GM12875 (cell line): Measurements from ENCODE around the gene LRIT2.

ENCODE experiments used
- H3K4me3 ChIP-seq: one replicate; pipeline ENCODE4 v1.5.1; 2011; ENCODE audit warnings: low read depth, low read length, control low read depth
- TF ChIP-seq, protein P1 (sequence below): IDR thresholded peaks from 2 replicates; pipeline ENCODE4 v1.5.1; 2011; ENCODE audit warnings: low read depth, mild to moderate bottlenecking, control low read depth, inconsistent platforms, low read length, moderate library complexity, borderline replicate concordance; ENCODE audit not compliant: insufficient read depth

Gene LRIT2

DNA sequence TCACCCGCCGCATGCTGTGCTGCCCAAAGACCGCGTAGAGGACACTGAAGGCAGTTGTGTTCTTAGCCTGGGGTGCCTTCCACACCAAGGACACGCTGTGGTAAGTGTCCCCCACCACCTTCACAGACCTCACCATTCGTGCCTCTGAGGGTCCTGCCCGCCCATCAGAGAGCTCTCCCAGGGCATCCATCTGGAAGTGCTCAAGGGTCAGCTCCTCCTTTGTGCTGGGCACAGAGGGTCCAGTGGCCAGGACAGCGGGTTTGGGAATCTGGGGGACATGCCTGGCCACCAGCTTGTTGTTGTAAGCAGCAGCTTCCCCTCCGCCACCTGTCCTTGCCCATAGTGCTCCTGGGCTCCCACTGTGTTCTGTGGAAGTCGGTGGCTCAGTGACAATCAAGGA lies 7.0 kb upstream of the LRIT2 start:
- TF ChIP-seq, protein P1, sequence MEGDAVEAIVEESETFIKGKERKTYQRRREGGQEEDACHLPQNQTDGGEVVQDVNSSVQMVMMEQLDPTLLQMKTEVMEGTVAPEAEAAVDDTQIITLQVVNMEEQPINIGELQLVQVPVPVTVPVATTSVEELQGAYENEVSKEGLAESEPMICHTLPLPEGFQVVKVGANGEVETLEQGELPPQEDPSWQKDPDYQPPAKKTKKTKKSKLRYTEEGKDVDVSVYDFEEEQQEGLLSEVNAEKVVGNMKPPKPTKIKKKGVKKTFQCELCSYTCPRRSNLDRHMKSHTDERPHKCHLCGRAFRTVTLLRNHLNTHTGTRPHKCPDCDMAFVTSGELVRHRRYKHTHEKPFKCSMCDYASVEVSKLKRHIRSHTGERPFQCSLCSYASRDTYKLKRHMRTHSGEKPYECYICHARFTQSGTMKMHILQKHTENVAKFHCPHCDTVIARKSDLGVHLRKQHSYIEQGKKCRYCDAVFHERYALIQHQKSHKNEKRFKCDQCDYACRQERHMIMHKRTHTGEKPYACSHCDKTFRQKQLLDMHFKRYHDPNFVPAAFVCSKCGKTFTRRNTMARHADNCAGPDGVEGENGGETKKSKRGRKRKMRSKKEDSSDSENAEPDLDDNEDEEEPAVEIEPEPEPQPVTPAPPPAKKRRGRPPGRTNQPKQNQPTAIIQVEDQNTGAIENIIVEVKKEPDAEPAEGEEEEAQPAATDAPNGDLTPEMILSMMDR: no peak
- no peak overlapping the region for H3K4me3 ChIP-seq

DNA sequence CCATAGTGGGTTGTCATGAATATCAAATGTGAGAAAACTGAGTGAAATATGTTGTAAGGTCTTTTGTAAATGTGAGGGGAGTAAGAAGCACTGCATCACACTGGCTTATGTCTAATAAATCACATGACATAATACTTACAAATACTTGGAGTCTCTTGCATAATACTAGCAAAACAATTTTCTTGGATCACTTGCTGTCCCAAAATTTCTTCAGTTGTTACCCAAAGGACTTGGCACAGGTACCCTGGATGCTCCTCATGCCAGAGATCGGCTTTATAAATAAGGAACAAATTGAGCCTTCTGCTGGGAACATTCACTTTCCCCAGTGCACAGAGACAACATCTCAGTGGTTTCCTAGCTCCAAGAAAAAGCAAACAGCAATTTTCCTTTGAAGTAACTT lies 5.0 kb upstream of the LRIT2 start:
- TF ChIP-seq, protein P1: no peak

DNA sequence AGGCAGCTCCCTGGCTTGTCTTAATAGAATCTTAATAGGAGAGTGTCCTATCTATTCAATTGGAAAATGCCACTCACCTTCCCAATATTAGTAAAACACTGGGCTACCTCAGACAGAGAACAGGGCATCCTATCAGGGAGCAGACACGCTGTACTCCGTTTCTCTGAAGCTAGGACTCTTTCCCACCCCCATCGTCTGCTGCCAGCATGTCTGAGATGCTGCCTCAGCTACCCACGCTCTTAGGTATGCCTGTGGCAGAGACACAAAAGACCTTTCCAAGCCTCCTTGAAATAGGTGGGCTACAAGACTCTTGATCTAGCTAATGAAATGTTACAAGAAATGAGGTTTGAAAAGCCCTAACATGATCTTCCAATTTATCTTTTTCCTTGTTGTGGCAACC lies 2.5 kb upstream of the LRIT2 start:
- H3K4me3 ChIP-seq: no peak overlapping the region
- TF ChIP-seq, protein P1: no peak

More for the DNA sequence above, 5.0 kb upstream of the LRIT2 start:
- H3K4me3 ChIP-seq: no peak overlapping the region

DNA sequence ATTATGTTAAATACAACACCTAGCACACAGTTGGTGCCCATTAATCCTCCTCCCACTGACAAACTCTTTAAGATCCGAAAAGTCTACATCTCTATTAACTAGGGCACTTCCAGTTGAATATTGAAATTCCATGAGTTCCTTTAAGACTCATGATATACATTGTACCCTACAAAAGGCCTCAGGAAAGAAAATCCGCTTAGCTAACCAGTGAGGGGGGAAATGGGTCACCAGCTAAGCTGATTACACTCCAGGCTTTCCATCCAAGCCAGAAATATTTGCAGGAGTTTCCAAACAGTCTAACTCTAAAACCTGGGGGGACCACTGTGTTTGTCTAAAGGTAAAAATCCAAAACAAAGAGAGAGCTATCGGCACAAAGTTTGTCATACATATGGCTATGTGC lies 1.3 kb upstream of the LRIT2 start:
- TF ChIP-seq, protein P1: no peak
- H3K4me3 ChIP-seq: no peak overlapping the region

DNA sequence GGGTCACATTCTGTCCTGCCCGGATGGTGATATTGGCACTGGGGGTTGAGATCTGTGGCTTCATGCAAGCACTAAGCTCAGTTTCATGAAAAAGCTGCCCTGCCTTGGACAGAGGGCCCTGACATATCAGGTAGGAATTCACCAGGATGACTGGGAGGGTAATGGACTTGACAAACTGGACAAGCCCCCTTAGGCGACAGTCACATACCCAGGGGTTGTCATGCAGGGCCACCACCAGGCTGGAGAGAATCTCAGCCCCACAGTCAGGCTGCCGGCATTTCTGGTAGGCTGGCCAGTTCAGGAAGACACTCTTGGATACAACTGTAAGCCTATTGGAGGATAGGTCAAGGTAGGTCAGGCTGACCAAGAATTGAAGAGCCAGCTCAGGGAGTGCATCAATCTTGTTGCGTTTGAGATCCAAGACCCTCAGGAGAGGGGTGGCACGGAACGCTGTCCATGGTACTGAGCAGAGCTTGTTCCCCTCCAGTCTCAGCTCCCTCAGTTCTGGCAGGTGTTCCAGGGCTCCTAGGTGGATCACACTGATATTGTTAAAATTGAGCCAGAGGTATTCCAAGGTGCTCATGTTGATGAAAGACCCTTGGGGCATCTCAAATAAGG lies 824 bp downstream of the LRIT2 start:
- no peak overlapping the region for H3K4me3 ChIP-seq
- TF ChIP-seq, protein P1: no peak

DNA sequence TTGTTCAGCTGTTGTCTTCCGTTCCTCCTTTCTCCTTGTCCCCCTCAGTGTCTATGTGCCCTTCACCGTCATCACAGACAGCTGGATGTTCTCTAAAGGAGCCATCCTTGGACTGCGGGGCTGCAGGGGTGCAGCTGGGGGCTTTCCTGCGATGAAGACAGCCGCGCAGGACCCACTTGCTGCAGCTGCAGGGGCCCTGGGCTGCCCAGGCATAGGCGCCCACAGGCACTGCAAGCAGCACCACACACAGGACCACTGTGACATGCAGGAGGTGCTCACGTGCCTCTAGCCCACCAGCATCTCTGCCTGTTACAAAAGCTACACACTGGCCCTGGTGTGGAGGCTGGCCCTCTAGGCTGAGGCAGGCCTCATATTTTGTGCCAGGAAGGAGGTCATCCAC lies 3.4 kb downstream of the LRIT2 start:
- TF ChIP-seq, protein P1: no peak
- no peak overlapping the region for H3K4me3 ChIP-seq

DNA sequence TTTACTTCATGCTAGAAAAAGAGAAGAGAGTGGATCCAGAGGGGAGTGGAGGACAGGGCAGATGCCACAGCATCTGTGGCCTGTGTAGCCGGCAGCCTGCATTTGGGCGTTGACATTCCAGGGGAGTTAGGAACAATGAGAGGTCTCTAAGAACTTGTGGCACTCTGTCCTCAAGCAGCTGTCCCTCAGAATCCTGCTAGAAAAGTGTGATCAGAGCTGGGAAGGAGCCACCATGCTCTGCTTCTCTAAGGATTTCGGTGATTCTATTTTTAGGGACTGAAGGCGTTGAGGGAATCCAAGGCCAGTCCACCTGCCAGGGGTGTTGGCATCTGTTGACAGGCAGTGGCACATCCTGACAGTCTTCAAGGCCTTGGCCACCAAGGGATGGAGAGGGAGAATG lies 7.6 kb downstream of the LRIT2 start:
- H3K4me3 ChIP-seq: no peak overlapping the region
- TF ChIP-seq, protein P1: no peak
